Stimulated activated CD4-positive, alpha-beta T cell treated with anti-CD3 and anti-CD28 coated beads, Interleukin-12 subunit alpha, Interleukin-12 subunit beta, amount 100 ng/mL, for 4 hours (primary cell): ENCODE measurements around the gene SOS1.
"Not testable (repeated sequence)": the region's sequence is repeated elsewhere in the genome, so short reads cannot be mapped to it uniquely, and the experiment has no call there.

Source experiments
- DNase-seq: peaks from one replicate; pipeline ENCODE4 v3.0.0-alpha.2; 2020

Gene SOS1

GRCh38 chr2:39120771-39121522 lies at the start of gene SOS1:
Gene SOS1 (minus strand): TSS chr2:39121051. CDS start chr2:39120422, 629 bp downstream.
- DNase-seq, result peak; percentile 93

GRCh38 chr2:39164089-39164488 lies 43.2 kb upstream of the SOS1 start:
- no peak for DNase-seq

- DNase-seq, result no peak
Observed at GRCh38 chr2:39160982-39161381, 40.1 kb upstream of the SOS1 start.

DNA sequence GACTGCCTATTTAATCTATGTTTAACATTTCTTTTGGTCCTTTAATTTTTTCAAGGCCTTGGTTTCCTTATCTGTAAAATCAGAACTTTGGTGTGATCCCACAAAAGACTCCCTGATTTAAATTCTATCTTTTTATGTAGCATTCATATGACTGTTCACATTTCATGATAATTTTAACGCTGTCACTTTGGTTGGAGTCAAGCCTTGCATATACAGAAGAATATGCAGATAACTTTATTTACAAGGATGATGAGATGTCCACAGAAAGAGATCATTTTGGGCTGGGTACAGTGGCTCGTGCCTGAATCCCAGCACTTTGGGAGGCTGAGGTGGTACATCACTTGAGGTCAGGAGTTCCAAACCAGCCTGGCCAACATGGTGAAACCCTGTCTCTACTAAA lies 38.4 kb upstream of the SOS1 start:
- DNase-seq, result no peak

DNA sequence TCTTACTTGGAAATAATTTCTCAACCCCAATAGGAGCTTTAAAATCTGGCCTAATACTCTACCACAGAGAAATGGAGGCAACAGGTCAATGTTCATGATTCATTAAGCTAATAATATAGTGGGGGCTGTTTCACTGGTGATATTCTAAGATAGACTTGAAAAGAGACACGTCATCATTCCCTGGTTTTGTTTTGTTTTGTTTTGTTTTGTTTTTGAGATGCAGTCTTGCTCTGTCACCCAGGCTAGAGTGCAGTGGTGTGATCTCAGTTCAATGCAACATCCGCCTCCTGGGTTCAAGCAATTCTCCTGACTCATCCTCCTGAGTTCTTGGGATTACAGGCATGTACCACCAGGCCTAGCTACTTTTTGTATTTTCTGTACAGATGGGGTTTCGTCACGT lies 37.5 kb upstream of the SOS1 start:
- DNase-seq, result no peak

- DNase-seq, result no peak
Observed at GRCh38 chr2:39156846-39157245, 36.0 kb upstream of the SOS1 start.

- DNase-seq, result no peak
Observed at GRCh38 chr2:39156107-39156506, 35.3 kb upstream of the SOS1 start.

DNA sequence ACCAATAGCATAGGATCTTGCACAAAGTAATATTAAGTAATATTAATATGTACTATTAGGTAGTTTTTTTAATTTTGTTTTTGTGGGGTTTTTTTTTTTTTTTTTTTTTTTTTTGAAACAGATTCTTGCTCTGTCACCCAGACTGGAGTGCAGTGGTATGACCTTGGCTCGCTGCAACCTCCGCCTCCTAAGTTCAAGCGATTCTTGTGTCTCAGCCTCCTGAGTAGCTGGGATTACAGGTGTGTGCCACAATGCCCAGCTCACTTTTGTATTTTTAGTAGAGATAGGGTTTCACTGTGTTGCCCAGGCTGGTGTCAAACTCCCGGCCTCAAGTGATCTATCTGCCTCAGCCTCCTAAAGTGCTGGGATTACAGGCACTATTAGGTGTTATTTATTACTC lies 34.7 kb upstream of the SOS1 start:
- DNase-seq, result not testable (repeated sequence)

DNA sequence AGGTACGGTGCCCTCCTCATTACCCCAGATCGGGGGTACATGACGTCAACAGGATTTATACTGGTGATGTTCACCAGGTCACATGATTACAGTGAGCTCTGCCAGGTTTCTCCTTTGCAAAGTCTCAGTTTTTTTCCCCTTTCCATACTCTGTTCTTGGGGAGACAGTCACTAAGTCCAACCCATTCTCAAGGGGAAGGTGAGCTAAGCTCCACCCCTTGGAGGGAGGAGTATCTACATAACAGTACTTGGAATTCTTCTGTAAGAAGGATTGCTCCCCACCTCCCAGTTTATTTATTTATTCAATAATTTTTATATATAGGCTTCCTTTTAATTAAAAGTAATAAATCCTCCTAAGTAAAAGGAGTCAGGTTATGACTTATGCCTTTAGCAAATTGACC lies 34.1 kb upstream of the SOS1 start:
- DNase-seq, result no peak

GRCh38 chr2:39153312-39153711 lies 32.5 kb upstream of the SOS1 start:
- DNase-seq, result no peak

- DNase-seq, result no peak
Observed at GRCh38 chr2:39152504-39152903, 31.7 kb upstream of the SOS1 start.

- DNase-seq, result no peak
Observed at GRCh38 chr2:39150890-39151497, 30.1 kb upstream of the SOS1 start.

DNA sequence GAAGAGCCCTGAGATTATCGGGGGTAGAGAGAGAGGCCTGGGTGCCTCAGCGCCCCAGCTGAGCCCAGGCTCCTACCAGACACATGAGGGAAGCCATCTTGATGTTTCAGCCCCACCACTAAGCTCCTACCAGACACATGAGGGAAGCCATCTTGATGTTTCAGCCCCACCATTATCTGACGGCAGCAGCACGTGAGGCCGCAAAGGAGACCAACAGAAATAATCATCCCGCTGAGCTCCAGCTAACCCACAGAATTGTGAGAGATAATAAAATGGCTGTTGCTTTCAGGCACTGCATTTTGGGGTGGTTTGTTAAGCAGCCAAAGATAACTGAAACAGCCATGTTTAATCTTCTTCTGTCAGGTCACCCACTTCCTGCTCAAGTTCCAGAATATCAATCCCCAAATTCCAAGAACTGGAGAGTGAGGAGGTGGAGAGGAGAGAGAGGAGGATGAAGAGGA lies 29.3 kb upstream of the SOS1 start:
- DNase-seq, result no peak

- DNase-seq, result no peak
Observed at GRCh38 chr2:39146630-39147029, 25.8 kb upstream of the SOS1 start.

- no peak for DNase-seq
Observed at GRCh38 chr2:39145906-39146421, 25.1 kb upstream of the SOS1 start.

GRCh38 chr2:39144416-39144815 lies 23.6 kb upstream of the SOS1 start:
- DNase-seq, result no peak

- DNase-seq, result no peak
Observed at GRCh38 chr2:39142904-39143605, 22.2 kb upstream of the SOS1 start.

DNA sequence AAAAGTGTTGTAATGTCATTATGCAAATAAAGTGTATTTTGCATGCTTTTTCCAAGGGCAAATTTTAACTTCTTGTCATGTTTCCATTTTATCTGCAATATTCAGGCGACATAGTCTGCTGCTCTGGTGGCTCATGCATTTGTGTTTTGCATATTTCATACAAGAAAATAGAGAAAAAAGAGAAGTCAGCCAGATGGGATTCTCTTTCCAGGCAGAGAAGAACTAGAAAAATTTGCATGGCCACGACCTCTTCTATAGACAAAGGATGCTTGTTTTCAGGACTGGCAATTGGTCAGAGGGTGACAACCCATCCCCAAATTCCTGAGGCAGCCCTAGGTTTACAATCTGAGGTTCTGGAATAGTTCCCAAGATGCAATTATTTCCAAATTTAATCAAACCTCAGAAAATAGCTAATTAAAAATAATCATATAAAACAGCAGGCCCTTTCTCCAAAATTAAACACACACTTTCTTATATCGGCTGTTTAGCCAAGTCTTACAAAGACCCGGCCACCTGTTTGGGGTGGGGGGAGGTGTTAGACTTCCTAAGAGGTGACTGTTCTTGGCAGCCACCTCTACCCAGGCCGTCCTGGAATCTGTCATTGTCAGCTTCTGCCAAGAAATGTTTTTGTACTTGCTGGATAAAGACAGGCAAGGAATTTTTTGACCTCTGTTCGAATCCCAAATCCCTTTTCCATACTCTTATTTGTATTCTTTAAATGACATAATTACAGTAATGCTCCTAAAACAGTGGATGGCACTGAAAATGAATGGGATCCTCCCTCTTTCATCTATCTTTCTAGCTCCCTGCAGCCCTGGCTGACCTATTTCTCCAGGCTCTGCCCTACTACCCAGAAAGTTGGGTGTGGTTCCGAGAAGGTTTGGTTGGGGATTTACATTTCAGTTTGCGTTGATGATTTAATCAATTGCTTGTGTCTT lies 20.8 kb upstream of the SOS1 start:
- no peak for DNase-seq

- not testable (repeated sequence) for DNase-seq
Observed at GRCh38 chr2:39140948-39141333, 20.1 kb upstream of the SOS1 start.

- no peak for DNase-seq
Observed at GRCh38 chr2:39140322-39140847, 19.5 kb upstream of the SOS1 start.

- DNase-seq, result no peak
Observed at GRCh38 chr2:39139511-39140237, 18.8 kb upstream of the SOS1 start.

GRCh38 chr2:39138837-39139211 lies 18.0 kb upstream of the SOS1 start:
- DNase-seq, result no peak
